ENCODE measurements around the gene PRKD2.

The PRKD2 gene

GRCh38 chr19:46739290-46739771, 22.4 kb upstream of the PRKD2 start:
- TF ChIP-seq CTCF (conservative IDR thresholded peaks at IDR 0.05), result no peak

GRCh38 chr19:46737761-46738171, 20.9 kb upstream of the PRKD2 start:
- TF ChIP-seq CTCF (conservative IDR thresholded peaks at IDR 0.05), result no peak
- H3K27ac ChIP-seq, result peak overlapping the region; percentile 57

More at GRCh38 chr19:46739290-46739771, 22.4 kb upstream of the PRKD2 start:
- H3K27ac ChIP-seq, result peak overlapping the region; percentile 57; the same call in 1 of the 2 replicates

- TF ChIP-seq CTCF (conservative IDR thresholded peaks at IDR 0.05), result no peak
- H3K27ac ChIP-seq, result peak overlapping the region; percentile 57
Observed at GRCh38 chr19:46737298-46737654, 20.4 kb upstream of the PRKD2 start.

- TF ChIP-seq CTCF (conservative IDR thresholded peaks at IDR 0.05), result no peak
Observed at GRCh38 chr19:46736531-46737297, 19.8 kb upstream of the PRKD2 start.

GRCh38 chr19:46733690-46734292, 16.9 kb upstream of the PRKD2 start:
- 0 out of 2 replicates have a peak overlapping the region, but pooled peaks have one; percentile 16 for H3K27ac ChIP-seq
- TF ChIP-seq CTCF (conservative IDR thresholded peaks at IDR 0.05), result no peak

More at GRCh38 chr19:46736531-46737297, 19.8 kb upstream of the PRKD2 start:
- peak overlapping the region; percentile 57 for H3K27ac ChIP-seq

GRCh38 chr19:46732966-46733689, 16.2 kb upstream of the PRKD2 start:
- TF ChIP-seq CTCF (conservative IDR thresholded peaks at IDR 0.05), result no peak
- H3K27ac ChIP-seq, result no peak overlapping the region
